H9 (cell line): ENCODE results near the gene ZNF408. TPM values are rescaled to one million over a fixed set of nuclear protein-coding genes. Genes with fewer than 3 reads are reported as not detected.

Experiments used
- DNase-seq: peaks from one replicate; pipeline ENCODE4 v3.0.0-alpha.2; 2017
- H2AFZ ChIP-seq: one replicate; pipeline ENCODE4 v1.6.1; 2013; ENCODE audit warnings: mild to moderate bottlenecking, low read length, control low read depth, moderate library complexity
- H2AK5ac ChIP-seq: 2 replicates; pipeline ENCODE4 v1.6.1; 2013; ENCODE audit warnings: low read length, control low read depth, mixed read lengths; ENCODE audit not compliant: insufficient read length
- H2BK120ac ChIP-seq: one replicate; pipeline ENCODE4 v1.6.1; 2013; ENCODE audit warnings: low read depth, mild to moderate bottlenecking, low read length, control low read depth, inconsistent platforms; ENCODE audit not compliant: poor library complexity, severe bottlenecking
- H2BK12ac ChIP-seq: 2 replicates; pipeline ENCODE4 v1.6.1; 2013; ENCODE audit warnings: low read length, control low read depth, mixed read lengths, low read depth; ENCODE audit not compliant: insufficient read length
- H2BK15ac ChIP-seq: 2 replicates; pipeline ENCODE4 v1.6.1; 2013; ENCODE audit warnings: low read depth, low read length, control low read depth
- H2BK20ac ChIP-seq: one replicate; pipeline ENCODE4 v1.6.1; 2013; ENCODE audit warnings: low read depth, mild to moderate bottlenecking, low read length, control low read depth, inconsistent platforms; ENCODE audit not compliant: poor library complexity, severe bottlenecking
- H2BK5ac ChIP-seq: 2 replicates; pipeline ENCODE4 v1.6.1; 2013; ENCODE audit warnings: low read length, control low read depth, mixed read lengths; ENCODE audit not compliant: insufficient read length
- H3K14ac ChIP-seq: 2 replicates; pipeline ENCODE4 v1.6.1; 2013; ENCODE audit warnings: low read length, control low read depth; ENCODE audit not compliant: insufficient read depth
- H3K18ac ChIP-seq: 2 replicates; pipeline ENCODE4 v1.6.1; 2013; ENCODE audit warnings: low read depth, mild to moderate bottlenecking, mixed read lengths, low read length, control low read depth; ENCODE audit not compliant: insufficient read length
- H3K23ac ChIP-seq: 2 replicates; pipeline ENCODE4 v1.6.1; 2013; ENCODE audit warnings: low read length, control low read depth, mixed read lengths, low read depth; ENCODE audit not compliant: insufficient read length
- H3K23me2 ChIP-seq: 2 replicates; pipeline ENCODE4 v1.6.1; 2013; ENCODE audit warnings: low read depth, mild to moderate bottlenecking, mixed read lengths, low read length, control low read depth; ENCODE audit not compliant: insufficient read length, poor library complexity, severe bottlenecking
- H3K27ac ChIP-seq: 2 replicates; pipeline ENCODE4 v1.5.1; 2013; ENCODE audit warnings: low read length, control low read depth, mixed read lengths, low read depth; ENCODE audit not compliant: insufficient read length
- H3K27me3 ChIP-seq: 2 replicates; pipeline ENCODE4 v1.6.1; 2013; ENCODE audit warnings: low read length, control low read depth, inconsistent platforms; ENCODE audit not compliant: insufficient read depth
- H3K4ac ChIP-seq: 2 replicates; pipeline ENCODE4 v1.6.1; 2013; ENCODE audit warnings: low read depth, mild to moderate bottlenecking, control low read depth, inconsistent platforms, low read length, moderate library complexity
- H3K4me1 ChIP-seq: 2 replicates; pipeline ENCODE4 v1.6.1; 2013; ENCODE audit warnings: low read length, control low read depth, inconsistent platforms; ENCODE audit not compliant: insufficient read depth
- H3K4me2 ChIP-seq: 2 replicates; pipeline ENCODE4 v1.6.1; 2013; ENCODE audit warnings: low read length, control low read depth, mixed read lengths; ENCODE audit not compliant: insufficient read length, insufficient read depth
- H3K56ac ChIP-seq: 2 replicates; pipeline ENCODE4 v1.6.1; 2013; ENCODE audit warnings: low read depth, mild to moderate bottlenecking, mixed read lengths, low read length, control low read depth; ENCODE audit not compliant: insufficient read length
- H3K79me1 ChIP-seq: 2 replicates; pipeline ENCODE4 v1.6.1; 2013; ENCODE audit warnings: low read depth, mild to moderate bottlenecking, moderate library complexity, low read length, control low read depth, inconsistent platforms; ENCODE audit not compliant: insufficient read depth, poor library complexity, severe bottlenecking
- H3K79me2 ChIP-seq: 2 replicates; pipeline ENCODE4 v1.6.1; 2013; ENCODE audit warnings: low read length, control low read depth, inconsistent platforms; ENCODE audit not compliant: insufficient read depth
- H3K9ac ChIP-seq: 2 replicates; pipeline ENCODE4 v1.6.1; 2013; ENCODE audit warnings: low read length, control low read depth, mixed read lengths; ENCODE audit not compliant: insufficient read length; ENCODE audit errors: extremely low read depth
- H3K9me3 ChIP-seq: one replicate; pipeline ENCODE4 v1.6.1; 2013; ENCODE audit warnings: low read depth, low read length, inconsistent platforms; ENCODE audit not compliant: control insufficient read depth
- H3T11ph ChIP-seq: one replicate; pipeline ENCODE4 v1.6.1; 2013; ENCODE audit warnings: mild to moderate bottlenecking, low read length, control low read depth, inconsistent platforms
- H4K20me1 ChIP-seq: one replicate; pipeline ENCODE4 v1.6.1; 2013; ENCODE audit not compliant: control insufficient read depth, insufficient read length, insufficient read depth
- H4K5ac ChIP-seq: 2 replicates; pipeline ENCODE4 v1.6.1; 2013; ENCODE audit warnings: low read depth, mild to moderate bottlenecking, mixed read lengths, low read length, control low read depth; ENCODE audit not compliant: insufficient read length
- H4K8ac ChIP-seq: replicated peaks from 2 replicates; pipeline ENCODE4 v1.6.1; 2013; ENCODE audit warnings: low read length, control low read depth, mixed read lengths, low read depth; ENCODE audit not compliant: insufficient read length
- H4K91ac ChIP-seq: 2 replicates; pipeline ENCODE4 v1.6.1; 2013; ENCODE audit warnings: low read depth, mild to moderate bottlenecking, moderate library complexity, mixed read lengths, low read length, control low read depth; ENCODE audit not compliant: insufficient read length
- H3K27ac Mint-ChIP-seq, 3 experiments: 2 replicates in 2 of 3; 3 replicates in 1 of 3; pipeline ENCODE4 v1.8.0; 2020 to 2021; ENCODE audit warnings: mixed read lengths in 3 of 3, mild to moderate bottlenecking in 1 of 3, moderate library complexity in 1 of 3
- H3K27me3 Mint-ChIP-seq: 2 replicates; pipeline ENCODE4 v1.8.0; 2021; ENCODE audit warnings: low read depth, mild to moderate bottlenecking, moderate library complexity, mixed read lengths
- H3K36me3 Mint-ChIP-seq, 3 experiments: 2 replicates in 2 of 3; 3 replicates in 1 of 3; pipeline ENCODE4 v1.8.0; 2020 to 2021; ENCODE audit warnings: low read depth in 3 of 3, mixed read lengths in 3 of 3; ENCODE audit not compliant: insufficient read depth in 1 of 3
- H3K4me1 Mint-ChIP-seq, 2 experiments: 2 replicates each; pipeline ENCODE4 v1.8.0; 2020; ENCODE audit warnings: mixed read lengths in 2 of 2
- H3K4me3 Mint-ChIP-seq, 2 experiments: 2 replicates in 1 of 2; 3 replicates in 1 of 2; pipeline ENCODE4 v1.8.0; 2020 to 2021; ENCODE audit warnings: mild to moderate bottlenecking in 2 of 2, mixed read lengths in 2 of 2, moderate library complexity in 1 of 2
- H3K9me3 Mint-ChIP-seq, 2 experiments: 2 replicates in 1 of 2; 3 replicates in 1 of 2; pipeline ENCODE4 v1.8.0; 2020; ENCODE audit warnings: mild to moderate bottlenecking in 2 of 2, mixed read lengths in 2 of 2, moderate library complexity in 1 of 2
- WGBS: extraction: QIAGEN DNeasy Blood & Tissue Kit; methylation state at CpG from one replicate; pipeline ENCODE4 v1.1.7; 2013; ENCODE audit warnings: missing lambda C conversion rate, low lambda C conversion rate, mixed read lengths; ENCODE audit not compliant: insufficient read length; ENCODE audit errors: extremely low coverage; 5-methylcytosine and 5-hydroxymethylcytosine counted together
- total RNA-seq: library from RNA; stranded (reverse); gene quantifications from 2 replicates; pipeline ENCODE4 v1.2.1, GENCODE V29; 2021
- TF ChIP-seq, protein P1 (sequence below): fragments of 200-600 bp; sonication (generic); conservative IDR thresholded peaks from 3 replicates; pipeline ENCODE4 v1.8.0; 2021; ENCODE audit warnings: antibody characterized with exemption, mild to moderate bottlenecking

ZNF408 gene
- total RNA-seq, 1 experiment from 2014 or later, result 16.6 TPM

DNA sequence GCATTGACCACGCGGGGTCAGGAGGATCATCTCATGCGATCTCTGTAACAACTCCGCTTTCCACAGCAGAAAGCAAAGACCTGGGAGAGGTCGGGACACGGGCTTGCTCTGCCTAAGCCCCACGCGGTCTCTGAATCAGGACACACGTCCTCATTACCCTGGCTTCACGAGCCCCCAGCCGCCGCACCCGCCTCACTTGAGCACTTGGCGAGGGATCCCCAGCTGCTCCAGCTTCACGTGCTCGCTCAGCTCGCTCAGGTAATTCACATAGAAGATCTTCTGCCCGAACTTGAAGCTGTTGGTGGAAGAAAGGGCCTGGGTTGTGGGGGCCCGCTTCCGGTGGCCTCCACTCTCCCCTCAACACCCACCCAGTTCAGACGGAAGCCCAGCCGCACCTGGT is 20.0 kb upstream of the ZNF408 start:
- H3K9me3 ChIP-seq, result no peaks in the 10 kb centered on the region
- TF ChIP-seq, protein P1, sequence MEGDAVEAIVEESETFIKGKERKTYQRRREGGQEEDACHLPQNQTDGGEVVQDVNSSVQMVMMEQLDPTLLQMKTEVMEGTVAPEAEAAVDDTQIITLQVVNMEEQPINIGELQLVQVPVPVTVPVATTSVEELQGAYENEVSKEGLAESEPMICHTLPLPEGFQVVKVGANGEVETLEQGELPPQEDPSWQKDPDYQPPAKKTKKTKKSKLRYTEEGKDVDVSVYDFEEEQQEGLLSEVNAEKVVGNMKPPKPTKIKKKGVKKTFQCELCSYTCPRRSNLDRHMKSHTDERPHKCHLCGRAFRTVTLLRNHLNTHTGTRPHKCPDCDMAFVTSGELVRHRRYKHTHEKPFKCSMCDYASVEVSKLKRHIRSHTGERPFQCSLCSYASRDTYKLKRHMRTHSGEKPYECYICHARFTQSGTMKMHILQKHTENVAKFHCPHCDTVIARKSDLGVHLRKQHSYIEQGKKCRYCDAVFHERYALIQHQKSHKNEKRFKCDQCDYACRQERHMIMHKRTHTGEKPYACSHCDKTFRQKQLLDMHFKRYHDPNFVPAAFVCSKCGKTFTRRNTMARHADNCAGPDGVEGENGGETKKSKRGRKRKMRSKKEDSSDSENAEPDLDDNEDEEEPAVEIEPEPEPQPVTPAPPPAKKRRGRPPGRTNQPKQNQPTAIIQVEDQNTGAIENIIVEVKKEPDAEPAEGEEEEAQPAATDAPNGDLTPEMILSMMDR, result no peak
- WGBS, result no CpG with 5 or more reads among the region's 22 CpGs

More for the DNA sequence above, 20.0 kb upstream of the ZNF408 start:
- H3K56ac ChIP-seq, result no peak overlapping the region
- H2BK120ac ChIP-seq, result no peak overlapping the region
- no peak overlapping the region for H4K5ac ChIP-seq
- H3K14ac ChIP-seq, result no peak overlapping the region
- H3K4me1 ChIP-seq, result no peaks in the 10 kb centered on the region
- H3K36me3 Mint-ChIP-seq, result peaks cover 0 to 15% (median 9%) of the 10 kb centered on the region in 3 experiments; a peak in 4 of 7 replicates
- H2AFZ ChIP-seq, result no peak overlapping the region
- no peaks in the 10 kb centered on the region for H3K79me1 ChIP-seq
- H3K27me3 Mint-ChIP-seq, result no peaks in the 10 kb centered on the region; the same call in 1 of the 2 replicates
- no peak overlapping the region for H3K27ac Mint-ChIP-seq
- H2BK12ac ChIP-seq, result no peak overlapping the region
- no peaks in the 10 kb centered on the region for H4K20me1 ChIP-seq
- DNase-seq, result no peak
- H3K4me3 Mint-ChIP-seq, result no peak overlapping the region
- H3K9me3 Mint-ChIP-seq, result no peaks in the 10 kb centered on the region
- H2AK5ac ChIP-seq, result no peak overlapping the region
- H2BK15ac ChIP-seq, result no peak overlapping the region
- H3K4me1 Mint-ChIP-seq, result no peaks in the 10 kb centered on the region; a peak in 3 of 4 replicates
- no peak overlapping the region for H3T11ph ChIP-seq
- no peak overlapping the region for H3K4ac ChIP-seq
- no peak overlapping the region for H4K8ac ChIP-seq
- H3K27me3 ChIP-seq, result no peaks in the 10 kb centered on the region
- H2BK20ac ChIP-seq, result no peak overlapping the region
- H3K4me2 ChIP-seq, result no peak overlapping the region
- no peak overlapping the region for H3K18ac ChIP-seq
- H3K27ac ChIP-seq, result no peak overlapping the region
- no peak overlapping the region for H4K91ac ChIP-seq
- no peaks in the 10 kb centered on the region for H3K79me2 ChIP-seq
- H3K23ac ChIP-seq, result no peak overlapping the region
- no peaks in the 10 kb centered on the region for H3K23me2 ChIP-seq
- H3K9ac ChIP-seq, result no peak overlapping the region
- no peak overlapping the region for H2BK5ac ChIP-seq
